Measurements from ENCODE around the gene CLDN9.

DNA sequence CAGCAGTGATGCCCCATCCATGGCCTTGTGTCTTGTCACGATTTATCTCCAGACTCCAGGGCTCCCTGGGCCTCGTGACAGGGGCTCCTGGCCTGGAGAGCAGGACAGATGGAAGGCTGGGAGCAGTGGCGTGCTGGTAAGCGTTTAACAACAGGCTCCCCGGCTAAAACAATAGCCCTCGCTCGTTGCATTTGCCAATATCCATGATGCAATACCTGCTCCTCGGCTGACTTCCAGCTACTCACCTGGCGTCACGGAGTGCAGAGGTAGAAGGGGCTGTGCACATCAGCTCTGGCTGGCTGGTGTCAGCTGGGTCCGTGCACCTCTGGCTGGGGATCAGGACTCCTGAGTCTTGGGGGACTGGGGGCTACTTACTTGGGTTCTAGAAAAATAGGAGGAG is 25.5 kb downstream of the CLDN9 start:
- TF ChIP-seq PATZ1 (CRISPR knock-in tag; IDR thresholded peaks at IDR 0.05; ENCODE audit: borderline replicate concordance): no peak
- no peak for TF ChIP-seq OSR1 (CRISPR knock-in tag; IDR thresholded peaks at IDR 0.05)

All from SK-N-SH treated with all-trans-retinoic acid at 6 μM for 48 hours (cell line).